ENCODE results near the gene LIME1. TPM values are rescaled to one million over a fixed set of nuclear protein-coding genes. Genes with fewer than 3 reads are reported as not detected.

The LIME1 gene
- polyA plus RNA-seq, 3 donors, result 2.8 to 5.2 (median 3.8) TPM

Other genes starting within 250 kb of the LIME1 start
- 1 to 10 TPM in 2 of 3 donors, under 1 TPM in 1; 0.79 to 1.6 (median 1.1) TPM for gene EEF1A2, start 237.6 kb upstream of the LIME1 start, polyA plus RNA-seq (ENCODE audit: insufficient read length in 3 of 3)
- gene PPDPF, start 215.9 kb upstream of the LIME1 start, polyA plus RNA-seq (ENCODE audit: insufficient read length in 3 of 3), result 100 to 1,000 TPM; 108 to 192 (median 149) TPM
- gene PTK6, start 199.3 kb upstream of the LIME1 start, polyA plus RNA-seq (ENCODE audit: insufficient read length in 3 of 3), result under 1 TPM; 0.22 to 0.61 (median 0.49) TPM
- under 1 TPM; 0.08 to 0.21 (median 0.08) TPM for gene SRMS, start 188.9 kb upstream of the LIME1 start, polyA plus RNA-seq (ENCODE audit: insufficient read length in 3 of 3)
- under 1 TPM; 0.69 to 0.98 (median 0.76) TPM for gene FNDC11, start 182.5 kb upstream of the LIME1 start, polyA plus RNA-seq (ENCODE audit: insufficient read length in 3 of 3)
- 10 to 100 TPM in 2 of 3 donors, 1 to 10 TPM in 1; 8.8 to 11.3 (median 10.4) TPM for gene HELZ2, start 162.4 kb upstream of the LIME1 start, polyA plus RNA-seq (ENCODE audit: insufficient read length in 3 of 3)
- gene GMEB2, start 109.6 kb upstream of the LIME1 start, polyA plus RNA-seq (ENCODE audit: insufficient read length in 3 of 3), result 1 to 10 TPM; 7.5 to 9.8 (median 8.9) TPM
- 10 to 100 TPM; 22.0 to 26.7 (median 23.8) TPM for gene STMN3, start 83.2 kb upstream of the LIME1 start, polyA plus RNA-seq (ENCODE audit: insufficient read length in 3 of 3)
- 10 to 100 TPM; 12.8 to 15.9 (median 13.8) TPM for gene RTEL1, start 78.4 kb upstream of the LIME1 start, polyA plus RNA-seq (ENCODE audit: insufficient read length in 3 of 3)
- 1 to 10 TPM; 1.3 to 1.7 (median 1.4) TPM for gene TNFRSF6B, start 40.0 kb upstream of the LIME1 start, polyA plus RNA-seq (ENCODE audit: insufficient read length in 3 of 3)
- 10 to 100 TPM; 29.9 to 31.9 (median 30.8) TPM for gene ARFRP1, start 28.7 kb upstream of the LIME1 start, polyA plus RNA-seq (ENCODE audit: insufficient read length in 3 of 3)
- 10 to 100 TPM; 14.9 to 15.7 (median 15.0) TPM for gene ZGPAT, start 28.6 kb upstream of the LIME1 start, polyA plus RNA-seq (ENCODE audit: insufficient read length in 3 of 3)
- gene SLC2A4RG, start 3.1 kb downstream of the LIME1 start, polyA plus RNA-seq (ENCODE audit: insufficient read length in 3 of 3), result 10 to 100 TPM; 57.9 to 66.1 (median 60.9) TPM
- gene ZBTB46, start 94.6 kb downstream of the LIME1 start, polyA plus RNA-seq (ENCODE audit: insufficient read length in 3 of 3), result 10 to 100 TPM; 13.6 to 16.0 (median 14.5) TPM
- not detected for gene ABHD16B, start 124.8 kb downstream of the LIME1 start, polyA plus RNA-seq (ENCODE audit: insufficient read length in 3 of 3)
- 10 to 100 TPM; 80.6 to 82.1 (median 81.3) TPM for gene TPD52L2, start 128.6 kb downstream of the LIME1 start, polyA plus RNA-seq (ENCODE audit: insufficient read length in 3 of 3)
- gene DNAJC5, start 158.5 kb downstream of the LIME1 start, polyA plus RNA-seq (ENCODE audit: insufficient read length in 3 of 3), result 10 to 100 TPM; 25.7 to 29.0 (median 28.7) TPM
- gene UCKL1, start 219.8 kb downstream of the LIME1 start, polyA plus RNA-seq (ENCODE audit: insufficient read length in 3 of 3), result 10 to 100 TPM; 33.5 to 35.5 (median 33.6) TPM
- 10 to 100 TPM; 20.9 to 23.3 (median 21.8) TPM for gene ZNF512B, start 233.3 kb downstream of the LIME1 start, polyA plus RNA-seq (ENCODE audit: insufficient read length in 3 of 3)
- gene SAMD10, start 243.0 kb downstream of the LIME1 start, polyA plus RNA-seq (ENCODE audit: insufficient read length in 3 of 3), result 1 to 10 TPM; 6.5 to 6.7 (median 6.6) TPM
- 10 to 100 TPM; 89.5 to 94.8 (median 89.9) TPM for gene PRPF6, start 244.5 kb downstream of the LIME1 start, polyA plus RNA-seq (ENCODE audit: insufficient read length in 3 of 3)

Measured in right renal cortex interstitium (tissue), 3 donors.